Forelimb muscle (tissue), 1 donor: Measurements from ENCODE around the gene THRA. TPM values are rescaled to one million over a fixed set of nuclear protein-coding genes. Genes with fewer than 3 reads are reported as not detected.

ENCODE experiments used
- DNase-seq: peaks from one replicate; pipeline ENCODE4 v3.0.0-alpha.2; 2013; ENCODE audit warnings: low read depth
- polyA plus RNA-seq: library from polyadenylated mRNA; unstranded; fragments of 120-200 nt; gene quantifications from one replicate; pipeline ENCODE4 v1.2.1, GENCODE V29; 2013; ENCODE audit not compliant: insufficient read length

The THRA gene
- polyA plus RNA-seq, 1 donor = 72.2 TPM

GRCh38 chr17:40098846-40099618 lies 36.3 kb downstream of the THRA start:
- no peak for DNase-seq

GRCh38 chr17:40099619-40100418 lies 37.1 kb downstream of the THRA start:
- no peak for DNase-seq

GRCh38 chr17:40100419-40100668 lies 37.6 kb downstream of the THRA start, which contains the start of gene NR1D1:
Gene NR1D1 (minus strand): TSS chr17:40100589. CDS start chr17:40100094, 495 bp downstream.
- DNase-seq = no peak

- DNase-seq = peak; percentile 83
Measured at GRCh38 chr17:40100669-40101366, 38.1 kb downstream of the THRA start.

GRCh38 chr17:40101367-40102210 lies 38.8 kb downstream of the THRA start:
- no peak for DNase-seq

GRCh38 chr17:40103071-40103661 lies 40.4 kb downstream of the THRA start:
- DNase-seq = no peak

GRCh38 chr17:40103688-40104087 lies 40.9 kb downstream of the THRA start:
- DNase-seq = no peak

GRCh38 chr17:40104594-40105486 lies 42.1 kb downstream of the THRA start:
- DNase-seq = no peak

- DNase-seq = no peak
Measured at GRCh38 chr17:40105861-40106759, 43.3 kb downstream of the THRA start.

GRCh38 chr17:40106760-40107521 lies 44.2 kb downstream of the THRA start:
- DNase-seq = no peak

GRCh38 chr17:40107522-40108174 lies 44.9 kb downstream of the THRA start:
- DNase-seq = no peak

- no peak for DNase-seq
Measured at GRCh38 chr17:40108970-40109824, 46.4 kb downstream of the THRA start.

- no peak for DNase-seq
Measured at GRCh38 chr17:40110026-40110845, 47.5 kb downstream of the THRA start.

GRCh38 chr17:40111221-40112128 lies 48.7 kb downstream of the THRA start:
- peak; percentile 94 for DNase-seq

GRCh38 chr17:40112191-40112711 lies 49.5 kb downstream of the THRA start:
- no peak for DNase-seq
